ENCODE data around the gene CACNA1D. TPM values are rescaled to one million over a fixed set of nuclear protein-coding genes. Genes with fewer than 3 reads are reported as not detected.

The CACNA1D gene
- total RNA-seq, 1 donor from 2014 or later = 5.6 TPM

- no peak for DNase-seq
Measured at GRCh38 chr3:53754325-53754724, 259.9 kb downstream of the CACNA1D start.

- DNase-seq = no peak
Measured at GRCh38 chr3:53758846-53759245, 264.4 kb downstream of the CACNA1D start.

GRCh38 chr3:53763353-53763752 lies 268.9 kb downstream of the CACNA1D start:
- DNase-seq = no peak

- DNase-seq = no peak
Measured at GRCh38 chr3:53764026-53764775, 269.8 kb downstream of the CACNA1D start.

GRCh38 chr3:53765753-53766152 lies 271.3 kb downstream of the CACNA1D start:
- no peak for DNase-seq

- no peak for DNase-seq
Measured at GRCh38 chr3:53766706-53767105, 272.3 kb downstream of the CACNA1D start.

- no peak for DNase-seq
Measured at GRCh38 chr3:53768478-53769459, 274.4 kb downstream of the CACNA1D start.

- DNase-seq = no peak
Measured at GRCh38 chr3:53772562-53772961, 278.2 kb downstream of the CACNA1D start.

GRCh38 chr3:53773021-53773436 lies 278.6 kb downstream of the CACNA1D start:
- peak; percentile 24 for DNase-seq

- peak; percentile 40 for DNase-seq
Measured at GRCh38 chr3:53773611-53774368, 279.4 kb downstream of the CACNA1D start.

GRCh38 chr3:53774414-53774813 lies 280.0 kb downstream of the CACNA1D start:
- no peak for DNase-seq

- DNase-seq = no peak
Measured at GRCh38 chr3:53775018-53775417, 280.6 kb downstream of the CACNA1D start.

- peak; percentile 51 for DNase-seq
Measured at GRCh38 chr3:53775834-53776251, 281.4 kb downstream of the CACNA1D start.

GRCh38 chr3:53776494-53777101 lies 282.2 kb downstream of the CACNA1D start:
- DNase-seq = peak; percentile 1

- no peak for DNase-seq
Measured at GRCh38 chr3:53777468-53777867, 283.1 kb downstream of the CACNA1D start.

- no peak for DNase-seq
Measured at GRCh38 chr3:53778153-53778552, 283.7 kb downstream of the CACNA1D start.

- DNase-seq = no peak
Measured at GRCh38 chr3:53780171-53780570, 285.8 kb downstream of the CACNA1D start.

GRCh38 chr3:53780806-53781205 lies 286.4 kb downstream of the CACNA1D start:
- DNase-seq = no peak

- DNase-seq = no peak
Measured at GRCh38 chr3:53787016-53787415, 292.6 kb downstream of the CACNA1D start.

GRCh38 chr3:53788038-53788437 lies 293.6 kb downstream of the CACNA1D start:
- DNase-seq = no peak

- DNase-seq = no peak
Measured at GRCh38 chr3:53789459-53789858, 295.0 kb downstream of the CACNA1D start.

- no peak for DNase-seq
Measured at GRCh38 chr3:53790470-53790869, 296.1 kb downstream of the CACNA1D start.

Measured in skin of body (tissue), 2 donors.